NCI-H1105 treated with DMSO at 0.1 percent for 48 hours (cell line): Measurements from ENCODE around the gene RAD51C.
"Not testable (repeated sequence)": the region's sequence is repeated elsewhere in the genome, so short reads cannot be mapped to it uniquely, and the experiment has no call there.

Experiments used
- DNase-seq: peaks from one replicate; lab custom pipeline; 2025; lab: John Stamatoyannopoulos, UW

RAD51C gene

DNA sequence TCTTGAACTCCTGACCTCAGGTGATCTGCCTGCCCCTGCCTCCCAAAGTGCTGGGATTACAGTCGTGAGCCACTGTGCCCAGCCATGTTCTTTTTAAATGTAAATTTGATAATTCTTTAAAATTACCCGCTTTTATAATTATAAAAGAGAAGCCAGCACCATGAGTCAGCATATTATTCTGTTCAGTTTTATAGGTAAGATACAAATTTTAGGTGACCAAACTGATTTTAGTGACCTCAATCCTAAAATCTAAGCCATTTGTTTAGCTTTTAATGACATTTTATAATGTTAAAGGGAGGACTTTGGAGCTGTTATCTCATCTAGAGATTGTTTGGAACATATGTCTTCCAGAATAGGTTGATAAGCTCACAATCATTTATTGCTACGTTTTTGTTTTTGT, 42.4 kb downstream of the RAD51C start:
- no peak for DNase-seq

DNA sequence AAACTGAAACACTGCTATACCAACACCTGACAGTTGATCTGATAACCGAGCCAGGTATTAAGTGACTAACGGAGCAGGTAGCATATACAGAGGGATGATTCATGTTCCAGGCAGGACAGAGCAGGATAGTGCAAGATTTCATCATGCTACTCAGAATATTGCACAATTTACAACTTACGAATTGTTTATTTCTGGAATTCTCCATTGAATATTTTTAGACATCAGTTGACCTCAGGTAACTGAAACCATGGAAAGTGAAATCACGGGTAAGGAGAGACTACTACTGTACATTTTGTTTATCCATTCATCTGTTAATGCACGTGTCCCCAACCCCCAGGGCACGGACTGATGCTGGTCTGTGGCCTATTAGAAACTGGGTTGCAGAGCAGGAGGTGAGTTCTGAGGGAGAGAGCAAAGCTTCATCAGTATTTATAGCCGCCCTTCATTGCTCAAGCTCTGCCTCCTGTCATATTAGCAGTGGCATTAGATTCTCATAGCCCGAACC, 48.8 kb downstream of the RAD51C start:
- no peak for DNase-seq

DNA sequence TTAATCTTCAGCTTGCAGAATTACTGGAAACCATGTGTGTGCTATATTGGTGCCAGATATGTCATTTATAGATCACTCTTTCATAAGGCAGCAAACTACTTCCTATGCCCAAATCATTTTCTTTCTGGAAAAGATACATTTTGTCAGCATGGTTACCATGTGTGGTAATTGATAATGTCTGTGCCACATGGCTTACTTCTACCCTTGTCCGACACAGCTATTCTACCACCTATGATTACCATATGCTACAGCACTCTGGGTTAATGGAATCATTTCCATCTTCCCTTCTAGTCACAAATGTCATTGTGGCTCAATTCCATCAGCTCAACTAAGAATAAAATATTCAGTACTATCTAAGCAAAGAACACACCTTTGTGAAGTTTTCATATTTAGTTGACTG, 55.3 kb downstream of the RAD51C start:
- DNase-seq = no peak

DNA sequence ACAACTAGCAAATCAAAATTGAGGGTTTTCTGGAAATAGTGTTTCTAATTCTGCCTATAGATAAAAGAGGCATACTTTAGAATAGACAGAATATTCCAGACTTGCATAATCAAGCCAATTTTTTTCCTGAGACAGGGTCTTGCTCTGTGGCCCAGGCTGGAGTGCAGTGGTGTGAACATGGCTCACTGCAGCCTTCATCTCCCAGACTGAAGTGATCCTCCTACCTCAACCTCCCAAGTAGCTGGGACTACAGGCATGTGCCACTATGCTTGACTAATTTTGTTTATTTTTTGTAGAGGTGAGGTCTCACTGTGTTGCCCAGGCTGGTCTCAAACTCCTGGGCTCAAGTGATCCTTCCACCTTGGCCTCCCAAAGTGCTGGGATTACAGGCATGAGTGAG, 57.2 kb downstream of the RAD51C start:
- DNase-seq = not testable (repeated sequence)

DNA sequence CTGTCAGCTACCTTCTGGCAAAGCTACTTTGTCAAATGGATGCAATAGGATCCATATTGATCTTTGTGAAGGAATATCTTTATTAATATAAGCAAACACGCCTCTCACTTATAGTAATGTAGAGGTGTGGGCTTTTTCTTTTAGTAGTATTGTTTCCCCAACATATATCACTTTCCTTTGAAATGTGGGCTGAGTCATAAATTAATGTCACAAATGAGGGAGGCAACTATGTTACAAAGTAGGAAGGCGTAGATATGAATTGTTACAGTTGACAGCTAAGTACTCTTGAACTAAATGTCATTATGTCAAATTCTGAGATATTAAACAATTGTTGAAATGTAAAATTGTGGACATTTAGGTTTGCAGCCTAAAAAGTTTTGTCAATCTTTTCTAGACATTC, 60.6 kb downstream of the RAD51C start:
- DNase-seq = no peak

DNA sequence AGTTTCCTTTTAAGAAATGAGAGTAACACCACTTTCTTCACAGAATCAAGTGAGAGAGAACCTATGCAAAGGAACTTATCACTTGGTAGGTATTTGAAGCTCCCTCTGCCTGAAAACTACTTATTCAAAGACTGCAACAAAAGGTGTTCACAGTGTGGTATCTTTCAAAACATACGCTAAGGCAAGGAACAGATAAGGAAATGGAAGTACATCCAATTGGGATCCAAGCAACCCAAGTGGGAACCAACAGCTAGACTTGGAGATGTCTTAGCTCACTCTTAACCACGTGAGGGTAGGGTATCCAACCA, 62.8 kb downstream of the RAD51C start:
- DNase-seq = no peak

DNA sequence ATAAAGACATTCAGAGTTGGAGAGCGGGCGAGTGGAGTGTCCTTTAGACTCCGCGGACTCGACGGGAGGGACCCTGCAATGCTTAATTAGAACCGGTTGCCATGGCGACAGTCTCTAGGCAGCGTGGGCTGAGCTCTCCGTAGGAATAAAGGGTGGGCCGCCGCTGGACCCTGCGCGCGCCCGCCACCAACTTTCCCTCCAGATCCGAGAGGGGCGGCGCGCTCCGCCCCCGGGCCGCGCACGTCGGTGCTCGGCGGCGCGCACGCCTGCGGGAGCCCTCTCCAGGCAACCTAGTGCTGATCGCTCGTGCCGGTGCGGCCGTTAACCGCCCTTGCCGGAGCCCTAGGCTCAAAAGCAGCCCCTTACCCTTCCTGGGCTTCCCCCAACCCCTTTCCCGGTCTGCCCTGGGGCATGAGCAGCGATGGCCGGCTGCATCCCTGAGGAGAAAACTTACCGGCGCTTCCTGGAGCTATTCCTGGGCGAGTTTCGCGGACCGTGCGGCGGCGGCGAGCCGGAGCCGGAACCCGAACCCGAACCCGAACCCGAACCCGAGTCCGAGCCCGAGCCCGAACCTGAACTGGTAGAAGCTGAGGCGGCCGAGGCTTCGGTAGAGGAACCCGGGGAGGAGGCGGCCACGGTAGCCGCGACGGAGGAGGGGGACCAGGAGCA, 63.3 kb downstream of the RAD51C start, which contains the start of gene PPM1E:
TSS of gene PPM1E (plus strand) at position 278 of the 669 bp plus-strand sequence.
- DNase-seq = peak; percentile 95

DNA sequence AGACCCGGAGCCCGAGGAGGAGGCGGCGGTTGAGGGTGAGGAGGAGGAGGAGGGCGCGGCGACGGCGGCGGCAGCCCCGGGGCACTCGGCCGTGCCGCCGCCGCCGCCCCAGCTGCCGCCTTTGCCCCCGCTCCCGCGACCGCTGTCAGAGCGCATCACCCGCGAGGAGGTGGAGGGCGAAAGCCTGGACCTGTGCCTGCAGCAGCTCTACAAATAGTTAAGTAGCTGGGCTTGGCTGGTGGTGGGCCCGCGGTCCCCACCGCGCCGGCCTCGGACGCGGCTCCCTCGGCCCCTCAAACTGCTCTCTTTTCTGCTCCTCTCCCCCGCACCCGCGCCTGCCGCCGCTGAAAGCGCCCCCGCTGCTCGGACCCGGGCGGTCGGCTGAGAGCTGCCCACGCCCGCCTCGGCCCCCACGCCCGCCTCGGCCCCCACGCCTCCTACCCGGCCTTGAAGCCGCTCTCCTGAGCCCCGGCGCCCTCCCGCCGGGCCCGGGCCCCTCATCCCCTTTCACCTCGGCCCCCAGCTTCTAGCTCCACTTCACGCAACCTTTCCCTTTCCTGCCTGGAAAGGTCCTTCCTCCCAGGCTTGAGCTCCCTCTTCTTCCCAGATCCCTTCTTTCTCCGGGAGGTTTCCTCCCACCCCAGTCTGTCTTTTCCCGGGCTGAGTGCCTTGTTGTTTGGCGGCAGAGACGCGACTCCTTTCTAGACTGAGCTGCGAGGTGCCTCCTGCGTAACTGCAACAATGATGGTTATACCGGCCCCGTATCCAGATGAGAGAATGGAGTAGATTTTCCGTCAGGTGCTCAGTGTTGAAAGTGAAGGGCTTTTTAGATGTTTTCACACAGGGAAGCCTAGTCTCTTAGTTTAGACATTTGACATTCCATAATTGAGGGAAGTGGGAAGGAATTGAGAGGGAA, 64.1 kb downstream of the RAD51C start:
- DNase-seq = peak; percentile 47

DNA sequence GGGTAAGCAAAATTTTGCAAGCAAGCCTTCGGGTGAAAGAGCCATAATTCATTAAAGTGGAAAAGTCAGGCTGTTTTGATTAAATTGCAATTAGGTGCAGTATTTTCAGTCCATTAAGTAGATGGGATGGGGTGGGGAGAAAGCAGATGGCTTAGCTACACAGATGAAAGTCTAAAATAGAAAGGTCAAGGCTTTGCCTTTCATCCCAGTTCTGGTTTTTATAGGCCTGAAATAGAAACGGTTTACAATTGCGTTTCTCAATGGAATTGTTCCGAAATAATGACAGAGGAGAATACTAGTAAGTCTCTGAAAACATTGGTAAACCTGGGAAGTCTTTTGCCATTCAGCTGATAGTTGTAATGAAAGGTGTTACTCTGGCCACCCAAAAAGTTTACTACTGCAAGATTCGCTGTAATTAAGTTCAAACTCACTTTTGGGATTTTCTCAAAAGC, 64.8 kb downstream of the RAD51C start:
- DNase-seq = peak; percentile 10

DNA sequence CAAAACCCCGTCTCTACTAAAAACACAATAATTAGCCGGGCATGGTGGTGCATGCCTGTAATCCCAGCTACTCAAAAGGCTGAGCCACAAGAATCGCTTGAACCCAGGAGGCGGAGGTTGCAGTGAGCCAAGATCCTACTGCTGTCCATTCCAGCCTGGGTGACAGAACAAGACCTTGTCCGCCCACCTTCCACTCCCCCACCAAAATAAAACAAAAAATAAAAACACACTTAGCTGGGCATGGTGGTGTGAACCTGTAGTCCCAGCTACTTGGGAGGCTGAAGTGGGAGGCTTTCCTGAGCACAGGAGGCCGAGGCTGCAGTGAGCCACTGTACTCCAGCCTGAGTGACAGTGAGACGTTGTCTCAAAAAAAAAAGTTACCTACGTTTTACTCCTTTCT, 66.5 kb downstream of the RAD51C start:
- DNase-seq = no peak

DNA sequence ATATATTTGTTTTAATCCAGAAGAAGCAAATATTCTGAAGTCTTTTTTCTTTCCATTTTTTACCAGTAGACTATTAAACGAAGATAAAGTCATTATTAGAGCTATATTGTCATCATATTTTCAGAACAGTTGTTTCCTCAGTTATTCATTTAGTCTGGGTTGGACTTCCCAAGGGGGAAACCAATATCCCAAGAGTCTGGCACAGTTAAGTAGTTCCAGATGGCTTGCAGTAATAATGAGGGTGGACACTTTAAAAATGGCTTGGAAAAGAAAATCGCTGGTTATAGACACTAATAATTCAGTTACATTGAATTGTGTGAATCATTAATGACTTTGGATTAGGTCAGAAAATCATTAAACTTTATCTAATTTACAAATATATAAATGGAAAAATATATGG, 67.1 kb downstream of the RAD51C start:
- no peak for DNase-seq

DNA sequence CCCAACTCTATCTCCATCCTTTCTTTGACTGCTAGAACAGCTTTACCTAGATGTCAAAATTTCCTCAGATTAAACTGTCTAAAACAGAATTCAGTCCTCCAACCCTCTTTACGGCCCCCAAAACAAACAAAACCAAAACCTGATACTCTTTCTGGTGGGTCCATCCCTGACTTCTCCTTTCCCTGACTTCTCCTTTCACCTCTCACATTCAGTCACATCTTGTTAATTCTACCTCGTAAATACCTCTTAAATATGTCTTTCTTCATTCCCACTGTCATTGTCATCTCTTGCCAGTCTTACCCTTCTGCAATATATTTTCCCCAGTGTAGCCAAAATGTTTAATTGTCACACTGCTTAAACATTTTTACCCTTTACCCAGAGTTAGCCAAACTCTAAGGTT, 67.8 kb downstream of the RAD51C start:
- DNase-seq = no peak

DNA sequence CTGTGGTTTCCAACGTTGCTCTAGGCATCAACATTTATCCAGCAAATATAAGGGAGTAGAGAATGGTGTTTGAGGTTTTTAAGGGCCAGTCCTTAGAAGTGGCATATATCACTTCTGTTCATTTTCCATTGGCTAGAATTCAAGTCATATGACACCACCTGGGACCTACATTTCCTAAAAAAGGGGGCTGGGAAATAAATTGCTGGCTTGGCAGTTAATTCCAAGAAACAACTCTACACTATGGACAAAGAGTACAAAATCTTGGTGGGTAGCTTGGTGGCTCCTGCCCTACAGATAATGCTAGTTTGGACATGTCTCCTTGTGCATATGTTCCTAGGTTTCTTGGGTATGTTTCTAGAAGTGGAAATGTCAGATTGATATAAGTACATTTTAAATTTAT, 70.9 kb downstream of the RAD51C start:
- DNase-seq = no peak

DNA sequence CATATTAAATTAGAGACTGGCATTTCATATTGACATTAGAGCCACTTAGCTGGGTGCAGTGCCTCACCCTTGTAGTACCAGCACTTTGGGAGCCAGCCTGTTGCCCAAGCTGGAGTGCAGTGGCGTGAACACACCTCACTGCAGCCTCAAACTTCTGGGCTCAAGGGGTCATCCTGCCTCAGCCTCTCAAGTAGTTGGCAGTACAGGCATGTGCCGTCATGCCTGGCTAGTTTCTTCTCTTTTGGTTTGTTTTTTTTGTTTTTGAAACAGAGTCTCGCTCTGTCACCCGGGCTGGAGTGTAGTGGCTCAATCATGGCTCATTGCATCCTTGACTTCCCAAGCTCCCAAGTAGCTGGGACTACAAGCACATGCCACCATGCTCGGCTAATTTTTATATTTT, 72.0 kb downstream of the RAD51C start:
- DNase-seq = no peak

DNA sequence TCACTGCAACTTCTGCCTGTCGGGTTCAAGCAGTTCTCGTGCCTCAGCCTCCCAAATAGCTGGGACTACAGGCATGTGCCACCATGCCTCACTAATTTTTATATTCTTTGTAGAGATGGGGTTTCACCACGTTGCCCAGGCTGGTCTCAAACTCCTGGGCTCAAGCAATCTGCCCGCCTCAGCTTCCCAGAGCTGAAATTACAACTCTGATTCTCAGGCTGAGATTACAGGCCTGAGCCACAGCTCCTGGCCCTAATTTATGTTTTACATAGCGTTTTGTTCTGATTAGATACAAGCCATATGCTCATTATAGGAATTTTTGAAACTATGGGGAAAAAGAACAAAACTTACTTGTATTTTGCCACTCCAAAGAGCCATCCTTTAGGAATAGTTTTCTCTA, 86.1 kb downstream of the RAD51C start:
- DNase-seq = not testable (repeated sequence)

DNA sequence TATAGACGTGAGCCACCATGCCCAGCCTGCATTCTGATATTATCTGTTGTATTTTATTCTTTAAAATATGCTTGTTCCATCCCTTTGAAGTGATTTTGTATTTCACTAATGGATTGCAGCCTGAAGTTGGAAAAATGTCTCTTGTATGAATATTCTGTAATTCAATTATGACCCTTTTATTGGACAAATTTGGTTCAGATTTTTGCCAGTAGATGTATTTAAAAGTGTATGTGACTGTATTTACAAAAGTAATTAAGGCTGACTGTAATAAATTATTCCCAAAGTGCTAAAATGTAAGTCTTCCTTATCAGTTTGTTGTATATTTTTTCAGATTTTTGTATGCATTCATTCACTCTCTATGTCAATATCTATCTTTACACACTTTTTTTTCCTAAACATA, 87.0 kb downstream of the RAD51C start:
- no peak for DNase-seq

DNA sequence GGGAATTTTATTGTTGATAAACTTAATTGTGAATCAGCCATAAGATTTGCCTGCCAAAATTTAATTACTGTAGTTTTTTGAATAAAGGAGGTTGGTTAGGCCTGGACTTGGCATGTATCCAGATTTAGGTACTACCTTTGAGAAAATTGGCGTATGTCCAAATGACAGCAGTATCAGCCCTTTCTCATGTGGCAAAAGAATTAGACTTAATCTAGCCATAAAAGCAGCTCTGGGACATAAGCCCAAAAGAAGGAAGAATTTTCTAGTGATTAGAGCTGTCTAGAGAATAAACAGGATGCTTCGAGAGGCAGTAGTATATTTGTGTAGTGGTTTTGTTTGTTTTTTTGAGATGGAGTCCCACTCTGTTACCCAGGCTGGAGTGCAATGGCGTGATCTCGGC, 91.0 kb downstream of the RAD51C start:
- DNase-seq = peak; percentile 98

DNA sequence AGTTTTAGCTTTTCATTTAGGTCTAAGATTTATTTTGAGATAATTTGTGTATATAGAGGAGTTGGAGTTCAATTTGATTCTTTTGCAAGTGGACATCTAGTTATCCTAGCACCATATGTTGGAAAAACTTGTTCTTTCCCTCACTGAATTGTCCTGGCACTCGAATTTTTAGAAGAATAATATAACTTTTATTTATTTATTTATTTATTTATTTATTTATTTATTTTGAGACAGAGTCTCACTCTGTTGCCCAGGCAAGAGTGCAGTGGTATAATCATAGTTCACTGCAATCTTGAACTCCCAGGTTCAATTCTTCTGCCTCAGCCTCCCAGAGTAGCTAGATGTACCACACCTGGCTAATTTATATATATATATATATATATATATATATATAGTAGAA, 92.7 kb downstream of the RAD51C start:
- no peak for DNase-seq
